GM19193 (cell line): ENCODE measurements around the gene FAM228B.

Experiments used
- POLR2A ChIP-seq: IDR thresholded peaks from 4 replicates; pipeline ENCODE4 v1.6.1; 2011; ENCODE audit not compliant: insufficient read depth, insufficient read length; ENCODE audit errors: extremely low read depth

Gene FAM228B

GRCh38 chr2:24209389-24210105, 86.3 kb downstream of the FAM228B start:
- TF ChIP-seq POLR2A, result no peak

DNA sequence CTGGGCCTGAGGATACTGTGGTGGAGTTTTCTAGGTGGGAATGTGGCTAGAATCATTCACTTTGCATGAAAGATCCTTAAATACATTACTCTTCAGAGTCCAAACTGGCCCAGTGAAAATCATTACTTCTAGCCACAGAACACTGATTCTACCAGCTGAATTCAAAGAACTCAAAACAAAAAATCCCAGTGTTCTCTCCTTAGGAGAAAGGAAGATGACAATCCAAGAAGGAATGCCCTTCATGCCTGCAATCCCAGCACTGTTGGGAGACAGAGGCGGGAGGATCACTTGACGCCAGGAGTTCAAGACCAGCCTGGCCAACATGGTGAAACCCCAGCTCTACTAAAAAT, 86.8 kb downstream of the FAM228B start:
- no peak for TF ChIP-seq POLR2A

GRCh38 chr2:24210723-24211122, 87.5 kb downstream of the FAM228B start:
- TF ChIP-seq POLR2A, result no peak

GRCh38 chr2:24211408-24211807, 88.1 kb downstream of the FAM228B start:
- no peak for TF ChIP-seq POLR2A

GRCh38 chr2:24214880-24215279, 91.6 kb downstream of the FAM228B start:
- TF ChIP-seq POLR2A, result no peak
